ENCODE data around the gene BTG1. TPM values are rescaled to one million over a fixed set of nuclear protein-coding genes. Genes with fewer than 3 reads are reported as not detected.

The BTG1 gene
- total and polyA plus RNA-seq, 9 of the 15 experiments (the other 6 are each of a cell fraction or from before 2014, with no cell fraction given): 3.7 to 28.6 (median 7.4) TPM

GRCh38 chr12:92145731-92146496 lies at the start of gene BTG1 (continued):
- 0 out of 2 replicates have a peak, but pooled peaks have one; percentile 61 for TF ChIP-seq HBP1 (CRISPR knock-in tag; IDR thresholded peaks at IDR 0.05)
- no peak for TF ChIP-seq MITF (IDR thresholded peaks at IDR 0.05)
- TF ChIP-seq ZNF347 (CRISPR knock-in tag; IDR thresholded peaks at IDR 0.05; ENCODE audit: low read depth): no peak
- no peak for TF ChIP-seq CUX1 (CRISPR knock-in tag; IDR thresholded peaks at IDR 0.05)
- no peak for TF ChIP-seq GATAD2B (IDR thresholded peaks at IDR 0.05; ENCODE audit: borderline replicate concordance)
- no peak for TF ChIP-seq U2AF2 (optimal IDR thresholded peaks at IDR 0.05; ENCODE audit: low read depth, low read length)
- no peak for TF ChIP-seq DIDO1 (tag; IDR thresholded peaks at IDR 0.05; ENCODE audit: low read depth)
- no peak for TF ChIP-seq ARID3A (IDR thresholded peaks at IDR 0.05; ENCODE audit: borderline replicate concordance, low read depth, low read length)
- no peak; the same call in 1 of the 2 replicates for TF ChIP-seq NCOA6 (IDR thresholded peaks at IDR 0.05)
- TF ChIP-seq STAT5A (IDR thresholded peaks at IDR 0.05; ENCODE audit: borderline replicate concordance, low read length): no peak
- TF ChIP-seq HIVEP1 (CRISPR knock-in tag; IDR thresholded peaks at IDR 0.05): no peak
- no peak; the same call in 1 of the 2 replicates for TF ChIP-seq ETV5 (CRISPR knock-in tag; IDR thresholded peaks at IDR 0.05; ENCODE audit: low read depth)
- no peak for TF ChIP-seq ZNF277 (CRISPR knock-in tag; IDR thresholded peaks at IDR 0.05; ENCODE audit: borderline replicate concordance)

Measured in K562 (cell line).